Fibroblast of pulmonary artery (primary cell): ENCODE measurements around the gene SEPTIN8.

Experiments
- DNase-seq: peaks from one replicate; pipeline ENCODE4 v3.0.0-alpha.2; 2010; ENCODE audit warnings: low read depth
- H3K4me3 ChIP-seq: replicated peaks from 2 replicates; pipeline ENCODE4 v1.5.1; 2011; ENCODE audit warnings: low read depth, mild to moderate bottlenecking, control low read depth, low read length, moderate library complexity
- TF ChIP-seq, protein P1 (sequence below): IDR thresholded peaks from 2 replicates; pipeline ENCODE4 v1.5.1; 2011; ENCODE audit warnings: mild to moderate bottlenecking, control low read depth, low read length, inconsistent platforms; ENCODE audit errors: missing control alignments

The SEPTIN8 gene

DNA sequence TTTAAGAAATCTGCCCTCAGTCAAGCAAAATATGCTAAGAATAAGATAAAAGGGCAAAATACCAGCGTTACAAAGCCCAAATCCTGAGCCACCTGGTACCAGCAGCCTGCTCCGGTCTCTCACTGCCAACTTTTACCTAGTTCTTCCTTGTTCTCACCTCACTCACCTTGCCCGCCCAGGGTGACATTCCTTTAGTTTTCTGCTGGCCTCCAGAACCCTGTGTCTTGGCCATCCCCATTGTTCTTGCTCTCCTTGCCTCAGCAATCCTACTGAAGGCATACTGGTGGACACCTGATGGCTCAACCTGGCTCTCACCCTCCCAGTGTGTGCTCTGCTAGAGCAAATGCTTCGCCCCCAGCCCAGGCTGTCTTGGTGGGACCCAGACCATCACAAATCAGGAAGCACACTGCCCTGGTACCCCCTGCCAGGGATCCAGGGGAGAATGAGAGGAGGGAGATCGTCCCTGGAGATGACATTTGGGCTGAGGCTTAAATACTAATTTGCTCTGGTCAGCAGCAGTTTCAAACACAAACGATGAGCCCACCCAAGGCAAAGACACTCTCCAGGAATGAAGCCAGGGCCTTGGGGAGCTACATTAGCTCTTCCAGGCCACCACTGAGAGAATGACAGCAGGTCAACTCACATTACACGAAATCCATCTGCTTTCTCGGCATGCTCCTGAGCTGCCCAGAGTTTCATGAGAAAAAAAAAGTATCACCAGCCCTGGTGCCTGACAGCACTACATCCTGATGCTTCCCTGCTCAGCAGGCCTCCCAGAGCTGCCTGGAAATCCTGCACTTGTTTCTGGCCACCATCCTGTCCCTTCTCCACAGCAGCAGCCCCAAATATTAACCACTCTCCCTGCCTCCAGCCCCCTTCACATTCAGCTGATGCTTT lies 12.2 kb upstream of the SEPTIN8 start:
- TF ChIP-seq, protein P1, sequence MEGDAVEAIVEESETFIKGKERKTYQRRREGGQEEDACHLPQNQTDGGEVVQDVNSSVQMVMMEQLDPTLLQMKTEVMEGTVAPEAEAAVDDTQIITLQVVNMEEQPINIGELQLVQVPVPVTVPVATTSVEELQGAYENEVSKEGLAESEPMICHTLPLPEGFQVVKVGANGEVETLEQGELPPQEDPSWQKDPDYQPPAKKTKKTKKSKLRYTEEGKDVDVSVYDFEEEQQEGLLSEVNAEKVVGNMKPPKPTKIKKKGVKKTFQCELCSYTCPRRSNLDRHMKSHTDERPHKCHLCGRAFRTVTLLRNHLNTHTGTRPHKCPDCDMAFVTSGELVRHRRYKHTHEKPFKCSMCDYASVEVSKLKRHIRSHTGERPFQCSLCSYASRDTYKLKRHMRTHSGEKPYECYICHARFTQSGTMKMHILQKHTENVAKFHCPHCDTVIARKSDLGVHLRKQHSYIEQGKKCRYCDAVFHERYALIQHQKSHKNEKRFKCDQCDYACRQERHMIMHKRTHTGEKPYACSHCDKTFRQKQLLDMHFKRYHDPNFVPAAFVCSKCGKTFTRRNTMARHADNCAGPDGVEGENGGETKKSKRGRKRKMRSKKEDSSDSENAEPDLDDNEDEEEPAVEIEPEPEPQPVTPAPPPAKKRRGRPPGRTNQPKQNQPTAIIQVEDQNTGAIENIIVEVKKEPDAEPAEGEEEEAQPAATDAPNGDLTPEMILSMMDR, result no peak
- DNase-seq, result no peak
- no peak overlapping the region for H3K4me3 ChIP-seq

DNA sequence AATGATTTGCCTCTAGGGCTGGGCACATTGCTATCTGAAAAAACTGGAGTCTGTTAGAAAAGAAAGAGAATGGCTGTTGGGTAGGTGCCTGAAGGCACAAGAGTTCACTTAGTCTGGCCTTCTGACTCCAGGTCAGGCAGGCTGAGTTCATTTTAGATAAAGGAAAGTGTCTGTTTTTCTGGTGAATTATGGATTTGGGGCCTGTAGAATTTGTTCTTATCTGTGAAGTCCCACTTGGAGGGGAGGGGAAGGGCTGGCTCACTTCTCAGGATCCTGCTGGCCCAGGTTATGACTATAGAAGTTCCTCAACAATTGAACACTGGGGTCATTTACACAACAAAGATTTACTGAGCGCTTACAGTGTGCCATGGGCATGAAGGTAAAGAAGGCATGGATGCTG lies 11.5 kb upstream of the SEPTIN8 start:
- TF ChIP-seq, protein P1, result no peak

DNA sequence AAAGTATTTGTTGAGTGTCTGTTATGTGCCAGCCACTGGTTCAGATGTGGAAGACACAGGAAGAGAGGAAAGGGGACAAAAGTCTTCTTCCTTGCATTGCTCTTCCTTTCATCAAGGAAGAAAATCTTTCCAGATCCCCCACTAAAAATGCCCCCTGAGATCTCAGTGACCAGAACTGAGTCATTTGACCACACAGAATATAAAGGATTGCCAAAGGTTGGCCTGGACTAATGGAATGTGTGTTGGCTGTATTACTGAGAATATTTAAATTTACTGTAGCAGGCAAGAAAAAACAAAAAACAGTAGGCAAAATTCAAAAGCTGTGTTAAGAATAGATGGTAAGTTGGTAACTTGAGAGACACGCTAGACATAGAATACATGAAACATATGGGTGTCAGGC lies 10.0 kb upstream of the SEPTIN8 start:
- no peak for DNase-seq
- TF ChIP-seq, protein P1, result no peak
- H3K4me3 ChIP-seq, result no peak overlapping the region

More for the DNA sequence above, 11.5 kb upstream of the SEPTIN8 start:
- DNase-seq, result no peak
- H3K4me3 ChIP-seq, result no peak overlapping the region

DNA sequence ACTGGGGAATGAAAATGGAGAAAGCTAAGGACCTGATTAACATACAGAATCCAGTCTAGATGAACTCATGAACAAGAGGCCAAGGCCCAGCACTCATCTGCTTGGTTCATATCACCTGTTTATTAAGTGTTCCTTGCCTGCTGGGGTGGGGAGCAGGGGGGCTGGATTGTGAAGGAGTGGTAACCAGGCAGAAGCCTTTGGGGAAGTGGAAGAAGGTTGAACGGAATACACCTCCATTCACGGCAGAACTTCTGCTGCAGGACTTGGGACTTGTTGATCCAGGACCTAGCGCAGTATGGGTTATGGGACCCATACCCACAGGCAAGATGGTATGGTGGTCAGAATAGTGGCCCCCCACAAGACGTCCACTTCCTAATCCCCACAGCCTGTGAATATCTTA lies 8.8 kb upstream of the SEPTIN8 start:
- no peak for DNase-seq
- TF ChIP-seq, protein P1, result no peak
- no peak overlapping the region for H3K4me3 ChIP-seq

DNA sequence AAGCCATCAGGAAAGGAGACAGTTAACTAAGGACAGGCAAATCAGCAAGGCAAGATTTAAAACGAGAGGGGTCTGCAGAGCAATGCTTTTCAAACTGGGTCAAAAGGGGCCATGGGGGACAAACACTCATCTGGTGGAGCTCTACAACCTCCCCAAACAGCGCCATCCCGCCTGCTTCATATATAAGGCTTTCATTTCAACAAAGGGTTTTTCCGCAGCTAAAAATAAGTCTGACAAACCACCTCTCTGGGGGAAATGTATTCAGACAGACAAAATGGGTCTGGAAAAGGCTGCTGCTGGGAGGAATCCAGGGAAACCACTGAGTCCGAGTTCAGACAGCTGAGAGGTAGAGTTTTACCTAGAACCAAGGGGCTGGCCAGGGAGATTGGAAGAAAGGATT lies 8.3 kb upstream of the SEPTIN8 start:
- no peak overlapping the region for H3K4me3 ChIP-seq
- TF ChIP-seq, protein P1, result no peak
- DNase-seq, result no peak

DNA sequence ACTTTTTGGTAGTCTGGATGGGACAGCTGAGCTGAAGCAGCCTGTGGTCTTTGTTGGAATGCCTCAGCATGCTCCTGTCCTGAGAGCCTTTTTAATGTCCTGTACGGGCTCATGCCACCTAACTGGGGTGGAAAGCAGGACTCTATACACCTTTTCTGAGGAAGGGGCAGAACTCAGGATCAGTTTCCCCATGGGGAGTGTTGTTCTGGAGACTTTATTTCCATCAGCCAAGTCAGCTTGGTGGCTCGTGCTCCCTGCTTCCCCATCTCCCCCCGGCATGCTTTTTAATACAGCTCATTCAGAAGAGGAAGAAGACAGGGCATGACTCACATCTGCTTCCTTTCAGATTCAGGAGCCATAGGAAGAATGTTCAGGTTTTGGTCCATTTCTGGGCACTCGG lies 5.1 kb upstream of the SEPTIN8 start:
- H3K4me3 ChIP-seq, result no peak overlapping the region
- peak; percentile 50 for DNase-seq
- TF ChIP-seq, protein P1, result no peak

DNA sequence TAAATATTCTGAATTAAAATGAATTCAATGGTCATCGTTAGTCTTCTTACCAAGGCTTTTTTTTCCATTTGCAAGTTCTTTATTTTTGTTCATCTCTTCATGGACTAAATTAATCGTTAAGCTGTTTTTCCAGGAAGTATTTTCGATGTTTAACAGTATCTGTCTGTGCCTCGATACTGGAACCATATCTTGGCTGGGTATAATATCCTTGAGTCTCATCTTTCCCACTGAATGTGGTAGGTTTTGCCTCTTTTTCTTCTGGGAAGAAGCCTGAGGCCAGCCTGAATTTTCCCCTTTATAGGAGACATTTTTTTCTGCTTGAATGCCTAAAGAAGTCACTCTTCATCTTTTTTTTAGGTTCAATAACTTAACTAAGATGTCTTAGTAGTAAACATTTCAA lies 4.0 kb upstream of the SEPTIN8 start:
- TF ChIP-seq, protein P1, result no peak
- no peak for DNase-seq
- H3K4me3 ChIP-seq, result no peak overlapping the region
